EL (cell line): ENCODE measurements around the gene DGKB.
"Not testable (repeated sequence)": the region's sequence is repeated elsewhere in the genome, so short reads cannot be mapped to it uniquely, and the experiment has no call there.

Experiments used
- DNase-seq: peaks from one replicate; pipeline ENCODE4 v3.0.0-alpha.2; 2016

Gene DGKB

GRCh38 chr7:14552060-14552459, 350.5 kb downstream of the DGKB start:
- no peak for DNase-seq

GRCh38 chr7:14551310-14551709, 351.2 kb downstream of the DGKB start:
- DNase-seq: no peak

GRCh38 chr7:14542624-14543023, 359.9 kb downstream of the DGKB start:
- DNase-seq: no peak

- DNase-seq: no peak
Measured at GRCh38 chr7:14521183-14521582, 381.4 kb downstream of the DGKB start.

- DNase-seq: no peak
Measured at GRCh38 chr7:14510268-14510667, 392.3 kb downstream of the DGKB start.

- peak; percentile 13 for DNase-seq
Measured at GRCh38 chr7:14507617-14508016, 394.9 kb downstream of the DGKB start.

- no peak for DNase-seq
Measured at GRCh38 chr7:14505906-14506305, 396.6 kb downstream of the DGKB start.

- no peak for DNase-seq
Measured at GRCh38 chr7:14504134-14504533, 398.4 kb downstream of the DGKB start.

GRCh38 chr7:14503623-14504022, 398.9 kb downstream of the DGKB start:
- DNase-seq: no peak

- DNase-seq: no peak
Measured at GRCh38 chr7:14501436-14501835, 401.1 kb downstream of the DGKB start.

- DNase-seq: no peak
Measured at GRCh38 chr7:14497390-14497789, 405.2 kb downstream of the DGKB start.

GRCh38 chr7:14495633-14496032, 406.9 kb downstream of the DGKB start:
- DNase-seq: no peak

- no peak for DNase-seq
Measured at GRCh38 chr7:14487701-14488395, 414.7 kb downstream of the DGKB start.

GRCh38 chr7:14483663-14484062, 418.9 kb downstream of the DGKB start:
- no peak for DNase-seq

- DNase-seq: no peak
Measured at GRCh38 chr7:14480281-14480680, 422.3 kb downstream of the DGKB start.

GRCh38 chr7:14478834-14479510, 423.6 kb downstream of the DGKB start:
- no peak for DNase-seq

GRCh38 chr7:14461716-14462115, 440.8 kb downstream of the DGKB start:
- DNase-seq: not testable (repeated sequence)

- DNase-seq: not testable (repeated sequence)
Measured at GRCh38 chr7:14458846-14459245, 443.7 kb downstream of the DGKB start.

- peak; percentile 57 for DNase-seq
Measured at GRCh38 chr7:14457568-14458453, 444.7 kb downstream of the DGKB start.

GRCh38 chr7:14449291-14449690, 453.3 kb downstream of the DGKB start:
- DNase-seq: no peak

- no peak for DNase-seq
Measured at GRCh38 chr7:14446829-14447228, 455.7 kb downstream of the DGKB start.

- DNase-seq: no peak
Measured at GRCh38 chr7:14446219-14446618, 456.3 kb downstream of the DGKB start.

GRCh38 chr7:14438366-14438765, 464.2 kb downstream of the DGKB start:
- DNase-seq: no peak

GRCh38 chr7:14436878-14437277, 465.7 kb downstream of the DGKB start:
- DNase-seq: no peak
